Fibroblast of skin of abdomen (primary cell): ENCODE measurements around the gene PPP1R27.

Source experiments
- DNase-seq: peaks from one replicate; pipeline ENCODE4 v3.0.0-alpha.2; 2013

Gene PPP1R27

GRCh38 chr17:81860756-81861568 is 26.1 kb upstream of the PPP1R27 start:
- DNase-seq = peak; percentile 100

- DNase-seq = no peak
These were observed 25.3 kb upstream of the PPP1R27 start, which contains the start of gene P4HB for GRCh38 chr17:81859906-81860755. Gene P4HB, minus strand, starts transcription at chr17:81860535. Its CDS starts 64 bp downstream, at chr17:81860471.

GRCh38 chr17:81858967-81859905 is 24.4 kb upstream of the PPP1R27 start:
- DNase-seq = no peak

- no peak for DNase-seq
These were observed 23.5 kb upstream of the PPP1R27 start for GRCh38 chr17:81858170-81858966.

- no peak for DNase-seq
These were observed 20.3 kb upstream of the PPP1R27 start for GRCh38 chr17:81854974-81855774.

- DNase-seq = no peak
These were observed 17.4 kb upstream of the PPP1R27 start for GRCh38 chr17:81852237-81852636.

- DNase-seq = no peak
These were observed 16.6 kb upstream of the PPP1R27 start for GRCh38 chr17:81851423-81851822.

GRCh38 chr17:81849457-81849856 is 14.6 kb upstream of the PPP1R27 start:
- DNase-seq = no peak

- no peak for DNase-seq
These were observed 12.2 kb upstream of the PPP1R27 start for GRCh38 chr17:81846743-81847689.

- no peak for DNase-seq
These were observed 11.3 kb upstream of the PPP1R27 start for GRCh38 chr17:81845881-81846742.

GRCh38 chr17:81845361-81845760 is 10.5 kb upstream of the PPP1R27 start:
- DNase-seq = no peak

GRCh38 chr17:81844887-81845286 is 10.0 kb upstream of the PPP1R27 start:
- DNase-seq = no peak

GRCh38 chr17:81844327-81844851 is 9.5 kb upstream of the PPP1R27 start:
- no peak for DNase-seq

GRCh38 chr17:81843713-81844326 is 9.0 kb upstream of the PPP1R27 start:
- no peak for DNase-seq

GRCh38 chr17:81842725-81843504 is 8.1 kb upstream of the PPP1R27 start:
- no peak for DNase-seq

- no peak for DNase-seq
These were observed 7.5 kb upstream of the PPP1R27 start for GRCh38 chr17:81842378-81842724.

GRCh38 chr17:81841866-81842265 is 7.0 kb upstream of the PPP1R27 start:
- no peak for DNase-seq
